ENCODE measurements around the gene ROBO1. TPM values are rescaled to one million over a fixed set of nuclear protein-coding genes. Genes with fewer than 3 reads are reported as not detected.

Gene ROBO1
- total and polyA plus RNA-seq, 2 experiments from 2014 or later = 29.3 to 171 TPM

DNA sequence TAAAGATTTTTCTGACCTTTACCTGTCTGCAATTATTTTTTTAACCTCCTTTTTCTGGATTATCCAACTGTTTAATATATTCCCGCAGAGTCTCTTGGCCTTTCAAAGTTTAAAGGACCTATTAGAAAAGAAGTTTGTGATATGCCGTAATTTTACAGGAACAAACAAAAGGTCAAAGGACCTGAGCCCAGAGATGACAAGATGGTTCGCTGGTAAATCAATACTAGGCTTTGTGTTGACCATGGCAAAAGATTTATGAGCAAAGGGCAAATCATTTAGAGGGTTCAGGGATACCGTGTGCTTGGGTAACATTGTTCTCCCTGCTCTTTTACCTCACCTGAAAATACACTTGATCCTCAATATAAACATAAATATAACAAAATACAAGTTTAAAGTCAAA is 923.5 kb downstream of the ROBO1 start:
- TF ChIP-seq, protein P1, sequence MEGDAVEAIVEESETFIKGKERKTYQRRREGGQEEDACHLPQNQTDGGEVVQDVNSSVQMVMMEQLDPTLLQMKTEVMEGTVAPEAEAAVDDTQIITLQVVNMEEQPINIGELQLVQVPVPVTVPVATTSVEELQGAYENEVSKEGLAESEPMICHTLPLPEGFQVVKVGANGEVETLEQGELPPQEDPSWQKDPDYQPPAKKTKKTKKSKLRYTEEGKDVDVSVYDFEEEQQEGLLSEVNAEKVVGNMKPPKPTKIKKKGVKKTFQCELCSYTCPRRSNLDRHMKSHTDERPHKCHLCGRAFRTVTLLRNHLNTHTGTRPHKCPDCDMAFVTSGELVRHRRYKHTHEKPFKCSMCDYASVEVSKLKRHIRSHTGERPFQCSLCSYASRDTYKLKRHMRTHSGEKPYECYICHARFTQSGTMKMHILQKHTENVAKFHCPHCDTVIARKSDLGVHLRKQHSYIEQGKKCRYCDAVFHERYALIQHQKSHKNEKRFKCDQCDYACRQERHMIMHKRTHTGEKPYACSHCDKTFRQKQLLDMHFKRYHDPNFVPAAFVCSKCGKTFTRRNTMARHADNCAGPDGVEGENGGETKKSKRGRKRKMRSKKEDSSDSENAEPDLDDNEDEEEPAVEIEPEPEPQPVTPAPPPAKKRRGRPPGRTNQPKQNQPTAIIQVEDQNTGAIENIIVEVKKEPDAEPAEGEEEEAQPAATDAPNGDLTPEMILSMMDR (IDR thresholded peaks at IDR 0.05; ENCODE audit: low read depth, low read length) = no peak
- H3K27ac ChIP-seq = no peak overlapping the region
- H3K9me3 ChIP-seq (ENCODE audit: low read depth) = no peaks in the 10 kb centered on the region
- DNase-seq (ENCODE audit: low read depth in 1 of 2, low spot score in 1 of 2) = no peak
- peaks cover 7% of the 10 kb centered on the region for H3K4me1 ChIP-seq (ENCODE audit: low read depth)
- H3K27me3 ChIP-seq = no peaks in the 10 kb centered on the region
- H3K4me3 ChIP-seq = no peak overlapping the region
- no peaks in the 10 kb centered on the region for H3K36me3 ChIP-seq

DNA sequence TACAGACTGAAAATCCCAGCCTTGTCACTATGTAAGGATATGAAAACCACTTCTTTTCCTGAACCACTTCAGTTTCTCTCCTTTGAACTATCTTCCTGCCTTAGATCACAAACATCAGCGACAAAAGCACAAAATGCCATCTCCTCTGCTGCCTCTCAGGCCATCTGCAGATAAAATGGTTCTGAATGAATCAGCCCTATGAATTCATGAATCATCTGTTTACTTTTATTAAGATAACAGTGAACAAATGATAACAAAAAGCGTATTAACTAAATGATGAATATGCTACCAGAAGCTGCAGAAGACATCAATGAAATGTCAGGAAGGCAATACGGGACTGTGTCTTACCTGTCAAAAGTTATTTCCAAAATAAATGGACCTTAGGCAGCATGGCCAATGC is 928.1 kb downstream of the ROBO1 start:
- no peak overlapping the region for H3K27ac ChIP-seq
- H3K9me3 ChIP-seq (ENCODE audit: low read depth) = no peaks in the 10 kb centered on the region

DNA sequence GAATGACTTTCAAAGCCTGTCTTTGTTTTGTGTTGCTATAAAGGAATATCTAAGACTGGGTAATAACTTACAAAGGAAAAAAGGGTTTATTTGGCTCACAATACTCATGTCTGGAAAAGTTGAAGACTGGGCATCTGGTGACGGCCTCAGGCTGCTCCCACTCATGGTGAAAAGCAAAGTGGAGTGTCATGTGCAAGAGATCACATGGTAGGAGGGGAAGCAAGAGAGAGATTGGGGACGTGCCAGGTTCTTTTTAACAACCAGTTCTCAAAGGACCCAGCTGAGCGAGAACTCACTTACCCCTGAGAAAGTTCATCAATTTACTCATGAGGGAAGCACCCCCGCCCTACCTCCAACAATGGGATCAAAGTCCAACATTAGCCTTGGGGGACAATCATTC is 929.4 kb downstream of the ROBO1 start:
- TF ChIP-seq, protein P1 (IDR thresholded peaks at IDR 0.05; ENCODE audit: low read depth, low read length) = no peak
- H3K27me3 ChIP-seq = no peaks in the 10 kb centered on the region
- H3K4me1 ChIP-seq (ENCODE audit: low read depth) = no peaks in the 10 kb centered on the region
- H3K27ac ChIP-seq = no peak overlapping the region
- no peaks in the 10 kb centered on the region for H3K9me3 ChIP-seq (ENCODE audit: low read depth)
- DNase-seq (ENCODE audit: low read depth in 1 of 2, low spot score in 1 of 2) = no peak
- H3K36me3 ChIP-seq = no peaks in the 10 kb centered on the region
- no peak overlapping the region for H3K4me3 ChIP-seq

More for the DNA sequence above, 928.1 kb downstream of the ROBO1 start:
- no peaks in the 10 kb centered on the region for H3K36me3 ChIP-seq
- H3K4me1 ChIP-seq (ENCODE audit: low read depth) = no peaks in the 10 kb centered on the region
- DNase-seq (ENCODE audit: low read depth in 1 of 2, low spot score in 1 of 2) = no peak
- TF ChIP-seq, protein P1 (IDR thresholded peaks at IDR 0.05; ENCODE audit: low read depth, low read length) = no peak
- H3K4me3 ChIP-seq = no peak overlapping the region
- no peaks in the 10 kb centered on the region for H3K27me3 ChIP-seq

DNA sequence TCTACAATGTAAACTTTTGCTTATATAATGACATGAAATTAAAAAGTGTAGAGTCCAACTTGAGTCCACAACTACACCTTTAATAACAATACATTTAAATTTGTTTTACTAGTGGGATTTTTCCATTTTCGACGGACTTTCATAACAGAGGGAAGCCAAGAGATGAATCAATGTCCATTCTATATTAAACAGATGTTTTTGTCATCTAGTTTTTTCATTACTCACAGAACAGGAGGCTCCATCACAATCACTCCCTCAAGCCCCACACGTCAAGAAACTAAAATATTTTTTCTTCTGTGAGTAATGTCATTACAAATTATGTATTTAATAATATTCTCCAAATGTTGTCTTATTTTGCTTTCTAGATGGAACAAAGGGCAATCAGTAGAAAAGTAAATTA is 932.9 kb downstream of the ROBO1 start:
- no peaks in the 10 kb centered on the region for H3K36me3 ChIP-seq
- no peaks in the 10 kb centered on the region for H3K4me1 ChIP-seq (ENCODE audit: low read depth)
- H3K4me3 ChIP-seq = no peak overlapping the region
- H3K27me3 ChIP-seq = no peaks in the 10 kb centered on the region
- no peaks in the 10 kb centered on the region for H3K9me3 ChIP-seq (ENCODE audit: low read depth)
- no peak overlapping the region for H3K27ac ChIP-seq
- no peak for DNase-seq (ENCODE audit: low read depth in 1 of 2, low spot score in 1 of 2)
- TF ChIP-seq, protein P1 (IDR thresholded peaks at IDR 0.05; ENCODE audit: low read depth, low read length) = no peak

DNA sequence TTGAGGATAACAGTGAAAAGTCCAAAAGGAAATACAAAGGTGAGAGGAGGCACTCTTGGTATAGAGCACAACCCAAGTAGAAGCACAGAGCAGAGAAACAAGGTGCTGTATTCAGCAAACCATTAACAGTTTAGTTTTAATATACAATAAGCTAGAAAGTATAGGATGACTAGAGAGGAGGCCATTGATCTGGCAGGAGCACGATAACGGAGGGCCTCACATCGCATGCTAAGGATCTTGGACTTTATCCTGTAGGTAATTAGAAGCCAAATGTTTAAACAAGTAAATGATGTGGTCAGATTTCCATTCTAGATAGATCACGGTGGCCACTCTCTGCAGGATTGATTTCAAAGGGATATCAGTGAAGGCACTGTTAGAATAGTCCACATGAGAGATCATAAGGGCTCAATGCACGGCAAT is 935.0 kb downstream of the ROBO1 start:
- no peak overlapping the region for H3K4me3 ChIP-seq
- H3K36me3 ChIP-seq = no peaks in the 10 kb centered on the region
- H3K4me1 ChIP-seq (ENCODE audit: low read depth) = no peaks in the 10 kb centered on the region
- no peaks in the 10 kb centered on the region for H3K27me3 ChIP-seq
- H3K27ac ChIP-seq = no peak overlapping the region
- DNase-seq (ENCODE audit: low read depth in 1 of 2, low spot score in 1 of 2) = no peak
- TF ChIP-seq, protein P1 (IDR thresholded peaks at IDR 0.05; ENCODE audit: low read depth, low read length) = no peak
- H3K9me3 ChIP-seq (ENCODE audit: low read depth) = no peaks in the 10 kb centered on the region

Measured in cardiac muscle cell (in vitro differentiated cells and primary cell).